ENCODE results near the gene CCDC106.

The CCDC106 gene

GRCh38 chr19:55637534-55637933, 10.5 kb upstream of the CCDC106 start:
- no peak for DNase-seq (ENCODE audit: low read depth)

- peak; percentile 54 for DNase-seq (ENCODE audit: low read depth)
Measured at GRCh38 chr19:55638864-55639359, 9.1 kb upstream of the CCDC106 start.

GRCh38 chr19:55640043-55640576, 7.9 kb upstream of the CCDC106 start:
- peak; percentile 40 for DNase-seq (ENCODE audit: low read depth)

GRCh38 chr19:55640577-55641425, 7.2 kb upstream of the CCDC106 start, which contains the start of gene ZNF580:
Gene ZNF580, plus strand, starts transcription at chr19:55641002. Its CDS starts 1,507 bp downstream, at chr19:55642509.
- DNase-seq (ENCODE audit: low read depth): peak; percentile 59

- DNase-seq (ENCODE audit: low read depth): no peak
Measured at GRCh38 chr19:55641426-55642152, 6.4 kb upstream of the CCDC106 start.

- peak; percentile 18 for DNase-seq (ENCODE audit: low read depth)
Measured at GRCh38 chr19:55642153-55643002, 5.6 kb upstream of the CCDC106 start.

- DNase-seq (ENCODE audit: low read depth): peak; percentile 81
Measured at GRCh38 chr19:55643003-55643886, 4.8 kb upstream of the CCDC106 start, which contains the start of gene ZNF581. Gene ZNF581, plus strand, starts transcription at chr19:55643649. Its CDS starts 923 bp downstream, at chr19:55644572.

GRCh38 chr19:55643887-55644176, 4.2 kb upstream of the CCDC106 start:
- no peak for DNase-seq (ENCODE audit: low read depth)

- no peak for DNase-seq (ENCODE audit: low read depth)
Measured at GRCh38 chr19:55644191-55644833, 3.7 kb upstream of the CCDC106 start.

- DNase-seq (ENCODE audit: low read depth): no peak
Measured at GRCh38 chr19:55644842-55645511, 3.0 kb upstream of the CCDC106 start.

- DNase-seq (ENCODE audit: low read depth): no peak
Measured at GRCh38 chr19:55645512-55645881, 2.5 kb upstream of the CCDC106 start.

- DNase-seq (ENCODE audit: low read depth): no peak
Measured at GRCh38 chr19:55646889-55647731, 902 bp upstream of the CCDC106 start.

GRCh38 chr19:55648585-55649267, 714 bp downstream of the CCDC106 start:
- no peak for DNase-seq (ENCODE audit: low read depth)

GRCh38 chr19:55649268-55650125, 1.5 kb downstream of the CCDC106 start:
- DNase-seq (ENCODE audit: low read depth): no peak

- DNase-seq (ENCODE audit: low read depth): no peak
Measured at GRCh38 chr19:55650126-55650557, 2.1 kb downstream of the CCDC106 start.

GRCh38 chr19:55650602-55651230, 2.7 kb downstream of the CCDC106 start:
- DNase-seq (ENCODE audit: low read depth): no peak

- no peak for DNase-seq (ENCODE audit: low read depth)
Measured at GRCh38 chr19:55651236-55651635, 3.2 kb downstream of the CCDC106 start.

Data from activated T-cell treated with anti-CD3 and anti-CD28 coated beads for 24 hours (primary cell).